Placental pericyte (primary cell): ENCODE results near the gene UPF2. TPM values are rescaled to one million over a fixed set of nuclear protein-coding genes. Genes with fewer than 3 reads are reported as not detected.

Source experiments
- small RNA-seq: library from RNA; depleted of rRNA; stranded (forward); fragments of <200 nt; gene quantifications from one replicate; pipeline ENCODE3, GENCODE V24; 2012; ENCODE audit warnings: low replicate concordance
- total RNA-seq: library from RNA; depleted of rRNA; stranded (reverse); fragments of >200 nt; gene quantifications from 2 replicates; pipeline ENCODE4 v1.2.3, GENCODE V29; 2012

UPF2 gene, protein sequence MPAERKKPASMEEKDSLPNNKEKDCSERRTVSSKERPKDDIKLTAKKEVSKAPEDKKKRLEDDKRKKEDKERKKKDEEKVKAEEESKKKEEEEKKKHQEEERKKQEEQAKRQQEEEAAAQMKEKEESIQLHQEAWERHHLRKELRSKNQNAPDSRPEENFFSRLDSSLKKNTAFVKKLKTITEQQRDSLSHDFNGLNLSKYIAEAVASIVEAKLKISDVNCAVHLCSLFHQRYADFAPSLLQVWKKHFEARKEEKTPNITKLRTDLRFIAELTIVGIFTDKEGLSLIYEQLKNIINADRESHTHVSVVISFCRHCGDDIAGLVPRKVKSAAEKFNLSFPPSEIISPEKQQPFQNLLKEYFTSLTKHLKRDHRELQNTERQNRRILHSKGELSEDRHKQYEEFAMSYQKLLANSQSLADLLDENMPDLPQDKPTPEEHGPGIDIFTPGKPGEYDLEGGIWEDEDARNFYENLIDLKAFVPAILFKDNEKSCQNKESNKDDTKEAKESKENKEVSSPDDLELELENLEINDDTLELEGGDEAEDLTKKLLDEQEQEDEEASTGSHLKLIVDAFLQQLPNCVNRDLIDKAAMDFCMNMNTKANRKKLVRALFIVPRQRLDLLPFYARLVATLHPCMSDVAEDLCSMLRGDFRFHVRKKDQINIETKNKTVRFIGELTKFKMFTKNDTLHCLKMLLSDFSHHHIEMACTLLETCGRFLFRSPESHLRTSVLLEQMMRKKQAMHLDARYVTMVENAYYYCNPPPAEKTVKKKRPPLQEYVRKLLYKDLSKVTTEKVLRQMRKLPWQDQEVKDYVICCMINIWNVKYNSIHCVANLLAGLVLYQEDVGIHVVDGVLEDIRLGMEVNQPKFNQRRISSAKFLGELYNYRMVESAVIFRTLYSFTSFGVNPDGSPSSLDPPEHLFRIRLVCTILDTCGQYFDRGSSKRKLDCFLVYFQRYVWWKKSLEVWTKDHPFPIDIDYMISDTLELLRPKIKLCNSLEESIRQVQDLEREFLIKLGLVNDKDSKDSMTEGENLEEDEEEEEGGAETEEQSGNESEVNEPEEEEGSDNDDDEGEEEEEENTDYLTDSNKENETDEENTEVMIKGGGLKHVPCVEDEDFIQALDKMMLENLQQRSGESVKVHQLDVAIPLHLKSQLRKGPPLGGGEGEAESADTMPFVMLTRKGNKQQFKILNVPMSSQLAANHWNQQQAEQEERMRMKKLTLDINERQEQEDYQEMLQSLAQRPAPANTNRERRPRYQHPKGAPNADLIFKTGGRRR
- 13.8 and 14.2 TPM in 2 replicates for total RNA-seq

DNA sequence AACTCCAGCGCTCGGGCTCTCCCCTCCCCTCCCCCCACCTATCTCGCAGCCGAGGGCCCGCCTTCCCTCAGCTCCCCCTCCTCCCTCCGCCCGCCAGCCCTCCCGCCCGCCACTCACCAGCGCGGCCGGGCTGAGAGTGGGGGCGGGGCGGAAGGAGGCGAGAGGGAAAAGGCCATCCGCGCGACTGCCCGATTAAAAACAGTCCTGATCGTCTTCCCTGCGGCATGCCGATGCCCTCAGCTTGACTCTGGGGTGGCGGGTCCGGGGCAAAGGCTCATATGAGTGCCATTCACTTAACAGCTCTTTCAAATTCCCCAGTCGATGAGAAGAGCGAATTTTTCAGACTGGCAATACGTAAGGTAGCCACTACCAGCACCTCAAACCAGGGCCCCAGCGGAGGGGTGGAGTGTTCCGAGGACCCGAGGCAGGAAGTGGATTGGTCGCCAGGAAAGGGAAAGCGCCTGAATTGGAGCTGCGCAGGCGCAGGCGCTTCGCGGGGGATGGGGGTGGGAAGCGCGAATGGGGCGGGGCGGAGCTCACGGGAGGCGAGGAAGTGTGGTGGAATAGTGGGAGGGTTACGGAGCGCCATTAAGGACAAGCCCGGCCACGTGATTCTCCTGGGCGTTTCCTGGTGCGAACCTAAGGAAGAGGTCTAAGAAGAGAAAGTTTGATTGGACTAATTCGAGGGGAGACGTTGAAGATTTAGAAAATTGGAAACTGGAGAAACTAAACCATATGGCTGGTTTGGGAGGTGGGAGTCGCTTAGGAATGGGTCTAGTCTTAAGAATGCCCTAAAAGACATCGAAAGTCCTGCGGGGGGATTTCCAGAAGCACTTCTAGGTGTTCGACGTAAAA, at the start of gene UPF2:
UPF2 (minus strand) TSS at position 13 of the 855 bp plus-strand sequence. CDS start 7,386 bp downstream, outside the sequence.

DNA sequence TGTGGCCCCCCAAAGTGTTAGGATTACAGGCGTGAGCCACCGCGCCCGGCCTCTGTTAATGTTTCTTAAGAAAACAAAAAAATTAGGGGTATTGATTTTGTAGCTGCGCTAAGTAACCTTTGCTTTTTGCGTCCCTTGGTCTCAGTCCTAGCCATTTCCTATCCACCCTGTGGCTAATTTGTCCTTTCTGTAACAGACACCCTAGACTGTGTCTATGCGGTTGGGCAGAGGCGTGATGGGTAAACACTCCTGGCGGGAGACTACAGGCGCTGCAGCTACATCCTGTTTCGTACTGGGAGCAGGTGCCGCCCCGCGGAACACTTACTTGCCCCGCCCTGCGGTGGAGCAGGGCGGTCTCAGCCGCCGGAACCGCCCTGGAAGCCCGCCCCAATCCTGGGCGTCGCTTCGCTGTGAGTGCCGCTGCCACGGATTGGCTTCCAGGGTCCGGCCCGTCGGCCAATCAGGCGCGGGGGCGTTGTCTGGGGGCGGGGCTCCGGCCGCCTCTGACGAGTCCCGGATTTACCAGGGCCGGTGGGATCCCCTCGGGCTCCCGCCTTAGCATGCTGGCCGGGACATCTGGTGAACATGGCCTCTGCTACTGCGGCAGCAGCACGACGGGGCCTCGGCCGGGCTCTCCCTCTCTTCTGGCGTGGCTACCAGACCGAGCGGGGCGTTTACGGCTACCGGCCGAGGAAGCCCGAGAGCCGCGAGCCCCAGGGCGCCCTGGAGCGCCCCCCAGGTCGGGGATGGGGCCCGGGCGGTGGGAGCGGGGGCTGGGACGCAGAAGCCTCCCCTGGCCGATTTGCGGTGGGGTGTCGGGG, 26.1 kb upstream of the UPF2 start, which contains the start of gene DHTKD1:
DHTKD1 (plus strand) TSS at position 506 of the 821 bp plus-strand sequence; CDS start at position 586, 80 bp downstream.

Small RNA genes within 50 kb of the gene (small RNA-seq; reads per million reads assigned to genes)
- not detected for gene RNU6-1095P

Other genes with a start within 250 kb of the UPF2 start
- 7.4 and 7.7 TPM in 2 replicates for gene PROSER2, start 219.5 kb downstream of the UPF2 start, total RNA-seq
- 34.6 and 36.4 TPM in 2 replicates for gene DHTKD1, start 26.1 kb upstream of the UPF2 start, total RNA-seq
- gene SEC61A2, start 86.9 kb upstream of the UPF2 start, total RNA-seq: 6.6 and 9.6 TPM in 2 replicates
- 65.4 and 66.7 TPM in 2 replicates for gene NUDT5, start 153.1 kb upstream of the UPF2 start, total RNA-seq
- gene CDC123, start 153.4 kb upstream of the UPF2 start, total RNA-seq: 113 and 119 TPM in 2 replicates